Kidney (tissue), 14 donors: Measurements from ENCODE around the gene ZNF587B. TPM values are rescaled to one million over a fixed set of nuclear protein-coding genes. Genes with fewer than 3 reads are reported as not detected.
A peak's percentile ranks its signal among the peaks of the same experiment; 100 is the strongest.
"Not testable (repeated sequence)": the region's sequence is repeated elsewhere in the genome, so short reads cannot be mapped to it uniquely, and the experiment has no call there.

Experiments used
- DNase-seq, 5 donors: peaks; one replicate each; pipeline ENCODE4 v3.0.0-alpha.2; 2013 to 2020
- FAIRE-seq: peaks from 2 replicates; lab custom pipeline; 2012; peaks lifted over from hg19 to GRCh38; lab: Jason Lieb, UNC
- H3K27ac ChIP-seq, 2 donors: one replicate each; pipeline ENCODE4 v1.7.0; 2013; ENCODE audit warnings: low read depth in 2 of 2, low read length in 2 of 2, inconsistent platforms in 1 of 2
- H3K27me3 ChIP-seq: one replicate; pipeline ENCODE4 v1.7.1; 2013; ENCODE audit warnings: low read length, inconsistent platforms; ENCODE audit not compliant: control insufficient read depth, insufficient read depth
- H3K36me3 ChIP-seq, 3 donors: one replicate each; pipeline versions ENCODE4 v1.7.0 to v1.7.1; 2013; ENCODE audit warnings: low read length in 3 of 3, control low read depth in 1 of 3, inconsistent platforms in 1 of 3; ENCODE audit not compliant: insufficient read depth in 3 of 3, control insufficient read depth in 2 of 3
- H3K4me1 ChIP-seq, 3 donors: one replicate each; pipeline versions ENCODE4 v1.7.0 to v1.7.1; 2013; ENCODE audit warnings: low read length in 3 of 3, inconsistent platforms in 1 of 3, low read depth in 1 of 3; ENCODE audit not compliant: control insufficient read depth in 2 of 3, insufficient read depth in 2 of 3
- H3K4me3 ChIP-seq, 3 donors: one replicate each; pipeline versions ENCODE4 v1.7.0 to v1.8.1; 2013; ENCODE audit warnings: low read length in 3 of 3, control low read depth in 1 of 3, inconsistent platforms in 1 of 3
- H3K9ac ChIP-seq, 3 donors: one replicate each; pipeline versions ENCODE4 v1.7.0 to v1.7.1; 2013; ENCODE audit warnings: low read length in 3 of 3, control low read depth in 1 of 3, inconsistent platforms in 1 of 3
- H3K9me3 ChIP-seq, 3 donors: one replicate each; pipeline versions ENCODE4 v1.7.0 to v1.7.1; 2013; ENCODE audit warnings: low read length in 3 of 3, control low read depth in 1 of 3, inconsistent platforms in 1 of 3; ENCODE audit not compliant: control insufficient read depth in 2 of 3, insufficient read depth in 1 of 3
- intact Hi-C: fragments of 100-400 bp; cut with DNase I; formaldehyde crosslinking; loops from one replicate; pipeline ENCODE4 v1.11.1; 2022
- polyA plus RNA-seq: library from polyadenylated mRNA; stranded (reverse); fragments of 350-450 nt; fragmentation: Illumina TruSeq; extraction: RNeasy Lipid Tissue Mini Kit (QIAGEN cat#74804); gene quantifications from one replicate; pipeline ENCODE4 v1.2.3, GENCODE V29; 2014; ENCODE audit warnings: low read depth, low replicate concordance; ENCODE audit not compliant: insufficient read depth
- total RNA-seq: library from RNA; stranded (reverse); fragmentation: NEBNext Ultra II Directional; extraction: Animal tissue kit (Norgen Biotek cat#: 25700); gene quantifications from one replicate; pipeline ENCODE4 v1.2.1, GENCODE V29; 2021
- TF ChIP-seq, protein P1 (sequence below): IDR thresholded peaks from 3 replicates; pipeline ENCODE4 v1.5.1; 2012; ENCODE audit warnings: mild to moderate bottlenecking, moderate library complexity, borderline replicate concordance; ENCODE audit not compliant: insufficient read depth; ENCODE audit errors: extremely low read depth
- donor health status: control.
- donor health status: control.
- donor health status: control.
- donor health status: control.
- donor health status: control.
- donor health status: DM: yes; HTN: yes; CAD: no.
- donor health status: Normal renal cell carcinoma (clear cell type).

The ZNF587B gene
- total and polyA plus RNA-seq, 2 donors from 2014 or later: 5.1 to 23.6 TPM

DNA sequence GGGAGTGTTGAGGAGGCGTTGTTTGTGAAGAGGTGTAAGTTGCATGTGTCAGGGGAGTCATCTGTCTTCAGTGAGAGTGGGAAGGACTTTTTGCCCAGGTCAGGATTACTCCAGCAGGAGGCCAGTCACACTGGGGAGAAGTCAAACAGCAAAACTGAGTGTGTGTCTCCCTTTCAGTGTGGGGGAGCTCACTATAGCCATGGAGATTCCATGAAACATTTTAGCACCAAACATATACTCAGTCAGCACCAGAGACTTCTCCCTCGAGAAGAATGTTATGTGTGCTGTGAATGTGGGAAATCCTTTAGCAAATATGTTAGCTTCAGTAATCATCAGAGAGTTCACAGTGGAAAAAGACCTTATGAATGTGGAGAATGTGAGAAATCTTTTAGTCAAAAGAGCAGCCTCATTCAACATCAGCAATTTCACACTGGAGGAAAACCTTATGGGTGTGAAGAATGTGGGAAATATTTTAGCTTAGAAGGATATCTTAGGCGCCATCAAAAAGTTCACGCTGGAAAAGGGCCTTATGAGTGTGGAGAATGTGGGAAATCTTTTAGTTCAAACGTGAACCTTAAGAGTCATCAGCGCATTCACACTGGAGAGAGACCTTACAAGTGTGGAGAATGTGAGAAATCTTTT, 11.1 kb downstream of the ZNF587B start:
- Histone ChIP-seq H3K9ac (no peak overlapping the region), H3K4me1 (no peaks in the 10 kb centered on the region), H3K27me3 (no peaks in the 10 kb centered on the region), H3K36me3 (peaks cover 3 to 15% (median 10%) of the 10 kb centered on the region in 3 donors), H3K4me3 (no peak overlapping the region), H3K27ac (no peak overlapping the region), H3K9me3 (no peaks in the 10 kb centered on the region)
- FAIRE-seq (no peak), DNase-seq (no peak)
- intact Hi-C loops: no loop called here
- TF ChIP-seq, protein P1, sequence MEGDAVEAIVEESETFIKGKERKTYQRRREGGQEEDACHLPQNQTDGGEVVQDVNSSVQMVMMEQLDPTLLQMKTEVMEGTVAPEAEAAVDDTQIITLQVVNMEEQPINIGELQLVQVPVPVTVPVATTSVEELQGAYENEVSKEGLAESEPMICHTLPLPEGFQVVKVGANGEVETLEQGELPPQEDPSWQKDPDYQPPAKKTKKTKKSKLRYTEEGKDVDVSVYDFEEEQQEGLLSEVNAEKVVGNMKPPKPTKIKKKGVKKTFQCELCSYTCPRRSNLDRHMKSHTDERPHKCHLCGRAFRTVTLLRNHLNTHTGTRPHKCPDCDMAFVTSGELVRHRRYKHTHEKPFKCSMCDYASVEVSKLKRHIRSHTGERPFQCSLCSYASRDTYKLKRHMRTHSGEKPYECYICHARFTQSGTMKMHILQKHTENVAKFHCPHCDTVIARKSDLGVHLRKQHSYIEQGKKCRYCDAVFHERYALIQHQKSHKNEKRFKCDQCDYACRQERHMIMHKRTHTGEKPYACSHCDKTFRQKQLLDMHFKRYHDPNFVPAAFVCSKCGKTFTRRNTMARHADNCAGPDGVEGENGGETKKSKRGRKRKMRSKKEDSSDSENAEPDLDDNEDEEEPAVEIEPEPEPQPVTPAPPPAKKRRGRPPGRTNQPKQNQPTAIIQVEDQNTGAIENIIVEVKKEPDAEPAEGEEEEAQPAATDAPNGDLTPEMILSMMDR: no peak

DNA sequence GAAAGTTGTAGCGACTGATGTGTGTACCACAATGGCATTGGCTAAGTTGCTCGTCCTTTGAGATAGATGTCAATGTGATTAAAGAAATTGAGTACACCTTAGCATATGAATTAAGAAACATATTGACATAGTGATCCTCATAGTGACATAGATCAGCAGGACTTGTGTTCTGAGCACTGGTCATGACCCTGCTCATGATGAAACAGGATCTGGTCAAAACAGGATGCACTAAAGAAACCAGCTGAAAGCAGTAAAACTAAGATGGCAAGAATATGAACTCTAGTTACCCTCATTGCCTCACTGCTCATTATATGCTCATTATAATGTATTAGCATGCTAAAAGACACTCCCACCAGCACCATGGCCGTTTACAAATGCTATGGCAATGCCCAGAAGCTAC, 17.1 kb downstream of the ZNF587B start:
- intact Hi-C loops, H3K4me3 ChIP-seq, DNase-seq, H3K9ac ChIP-seq, FAIRE-seq, H3K27ac ChIP-seq, H3K9me3 ChIP-seq, H3K27me3 ChIP-seq, H3K36me3 ChIP-seq, H3K4me1 ChIP-seq: not testable (repeated sequence)

DNA sequence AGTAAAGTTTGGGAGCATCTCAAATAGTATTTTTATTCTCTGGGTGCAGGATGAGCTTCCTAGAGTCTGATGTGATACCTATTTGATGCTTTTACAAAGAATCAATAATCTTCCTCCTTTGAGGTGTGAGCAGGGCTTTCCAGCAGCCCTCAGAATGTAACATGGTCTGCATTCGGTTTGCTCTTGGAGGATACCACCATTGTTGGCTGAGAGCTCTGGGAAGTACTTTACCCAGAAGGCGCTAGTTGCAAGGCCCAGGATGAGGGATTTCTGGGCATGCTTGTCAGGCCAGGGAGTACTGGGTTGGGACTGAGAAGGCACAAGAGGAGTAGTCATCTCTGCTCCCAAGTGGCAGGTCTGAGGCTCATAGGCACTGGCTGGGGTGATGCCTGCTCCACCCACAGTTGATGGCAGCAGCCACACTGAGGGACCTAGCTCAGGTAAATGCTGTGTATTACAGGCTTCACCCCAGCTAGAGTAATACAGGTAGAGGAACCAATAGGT, 19.1 kb downstream of the ZNF587B start:
- H3K36me3 ChIP-seq, intact Hi-C loops, DNase-seq, H3K9me3 ChIP-seq, H3K27me3 ChIP-seq, H3K4me1 ChIP-seq, H3K27ac ChIP-seq, FAIRE-seq: not testable (repeated sequence)
- Histone ChIP-seq H3K9ac (peak overlapping the region in 1 of 3 donors; percentile 63), H3K4me3 (peak overlapping the region in 2 of 3 donors; percentile 74 to 94)

DNA sequence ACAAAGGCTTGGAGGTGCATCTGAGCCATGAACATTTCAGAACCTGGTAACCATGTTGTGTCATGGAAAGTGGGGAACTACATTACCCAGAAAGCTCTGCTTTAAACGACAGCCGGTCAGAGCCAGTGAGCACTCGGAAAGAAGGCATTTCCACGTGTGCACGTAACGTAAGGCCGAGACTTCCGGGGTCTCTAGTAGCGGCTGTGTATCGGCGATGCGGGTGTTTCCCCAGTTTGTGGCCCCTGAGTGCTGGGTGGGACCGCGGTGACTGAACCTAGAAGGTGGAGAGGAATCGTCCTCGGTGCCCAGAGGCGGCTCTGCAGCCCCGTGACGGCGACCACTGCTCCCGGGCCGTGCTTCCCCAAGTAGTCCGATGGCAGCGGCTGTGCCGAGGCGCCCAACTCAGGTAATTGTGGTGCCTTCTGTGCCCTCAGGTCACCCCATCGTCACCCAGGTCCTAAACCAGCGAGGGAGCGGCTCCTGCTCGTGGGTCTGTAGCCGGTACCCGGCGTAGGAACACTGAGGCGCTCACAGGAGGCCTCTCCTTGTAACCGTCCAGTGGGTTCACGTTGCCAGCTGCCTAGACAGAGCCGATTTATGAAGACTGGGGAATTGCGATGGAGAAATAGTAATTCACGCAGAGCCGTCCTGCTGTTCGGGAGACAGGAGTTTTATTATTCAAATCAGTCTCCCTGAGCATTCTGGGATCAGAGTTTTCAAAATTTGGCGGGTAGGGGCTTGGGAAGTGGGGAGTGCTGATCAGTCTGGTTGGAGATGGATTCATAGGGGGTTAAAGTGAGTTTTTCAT, 19.8 kb downstream of the ZNF587B start, which contains the start of gene ZNF587:
Gene ZNF587 (plus strand): TSS at position 194 of the 808 bp plus-strand sequence. CDS start 180 bp downstream, at position 374.
- FAIRE-seq: peak; percentile 45
- H3K36me3 ChIP-seq, intact Hi-C loops, H3K4me1 ChIP-seq, H3K9me3 ChIP-seq, H3K27me3 ChIP-seq: not testable (repeated sequence)
- Histone ChIP-seq H3K9ac (peak within 1 kb of the TSS; percentile 63 to 93 (median 90)), H3K4me3 (peak within 1 kb of the TSS; percentile 74 to 95 (median 94)), H3K27ac (peak within 1 kb of the TSS in 1 of 2 donors; percentile 69)
- DNase-seq: peak; percentile 78 to 94 (median 90)
